NB4 (cell line): ENCODE data around the gene UROS.

Source experiments
- DNase-seq: peaks from one replicate; pipeline ENCODE4 v3.0.0; 2010; ENCODE audit warnings: low read depth
- H3K4me3 ChIP-seq: one replicate; pipeline ENCODE4 v1.5.1; 2011; ENCODE audit warnings: mild to moderate bottlenecking, low read depth, low read length, moderate library complexity
- CTCF ChIP-seq: IDR thresholded peaks from one replicate; pipeline ENCODE4 v1.5.1; 2012; ENCODE audit warnings: low read depth, low read length
- MAX ChIP-seq: IDR thresholded peaks from 2 replicates; pipeline ENCODE4 v1.6.1; 2011; ENCODE audit warnings: low read depth, low read length
- MYC ChIP-seq: IDR thresholded peaks from 2 replicates; pipeline ENCODE4 v1.6.1; 2011; ENCODE audit warnings: low read depth, low read length
- POLR2A ChIP-seq: IDR thresholded peaks from 2 replicates; pipeline ENCODE4 v1.6.1; 2011; ENCODE audit warnings: mild to moderate bottlenecking; ENCODE audit not compliant: insufficient read length; ENCODE audit errors: extremely low read depth

Gene UROS

DNA sequence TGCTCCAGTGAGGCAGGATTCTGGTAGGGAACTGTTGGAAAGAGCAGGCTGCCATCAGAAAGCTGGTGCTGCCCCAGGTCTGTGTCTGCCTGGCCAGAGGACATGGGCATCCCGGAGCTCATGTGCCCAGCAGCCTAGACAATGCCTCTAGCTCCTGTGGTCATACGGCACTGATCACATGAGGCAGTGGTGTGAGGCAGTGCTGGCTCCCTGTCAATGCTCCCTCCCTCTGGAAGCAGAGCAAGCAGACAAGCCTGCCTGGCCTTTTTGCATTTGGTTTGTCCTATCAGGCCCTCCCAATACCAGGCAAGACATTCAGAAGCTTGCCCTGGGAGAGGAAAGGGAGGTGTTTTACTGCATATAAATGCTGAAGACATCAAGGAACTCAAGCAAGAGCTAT lies 27.9 kb downstream of the UROS start:
- DNase-seq, result no peak
- no peak overlapping the region for H3K4me3 ChIP-seq
- no peak for TF ChIP-seq MYC
- TF ChIP-seq POLR2A, result no peak
- TF ChIP-seq MAX, result no peak
- no peak for TF ChIP-seq CTCF

GRCh38 chr10:125792342-125793300 lies 30.4 kb downstream of the UROS start:
- DNase-seq, result no peak
- TF ChIP-seq CTCF (no peak), POLR2A (no peak), MYC (no peak), MAX (no peak)
- H3K4me3 ChIP-seq, result no peak overlapping the region

GRCh38 chr10:125788156-125789034 lies 34.7 kb downstream of the UROS start:
- DNase-seq, result no peak
- TF ChIP-seq MAX (no peak), POLR2A (no peak), MYC (no peak), CTCF (no peak)
- H3K4me3 ChIP-seq, result no peak overlapping the region

GRCh38 chr10:125785791-125786190 lies 37.3 kb downstream of the UROS start:
- H3K4me3 ChIP-seq, result no peak overlapping the region
- no peak for TF ChIP-seq CTCF
- TF ChIP-seq MYC, result no peak

GRCh38 chr10:125783957-125784356 lies 39.1 kb downstream of the UROS start:
- H3K4me3 ChIP-seq, result no peak overlapping the region
- no peak for TF ChIP-seq CTCF
- no peak for TF ChIP-seq MAX
- TF ChIP-seq MYC, result no peak
- TF ChIP-seq POLR2A, result no peak
- no peak for DNase-seq

More at GRCh38 chr10:125785791-125786190, 37.3 kb downstream of the UROS start:
- DNase-seq, result no peak
